Measurements from ENCODE around the gene TUBAL3.

Gene TUBAL3

GRCh38 chr10:5373891-5374611, 30.6 kb downstream of the TUBAL3 start:
- no peak for DNase-seq

GRCh38 chr10:5373307-5373706, 31.3 kb downstream of the TUBAL3 start:
- no peak for DNase-seq

GRCh38 chr10:5370493-5371352, 33.9 kb downstream of the TUBAL3 start:
- no peak for DNase-seq

GRCh38 chr10:5369362-5370158, 35.1 kb downstream of the TUBAL3 start:
- DNase-seq, result no peak

- no peak for DNase-seq
These were observed 38.7 kb downstream of the TUBAL3 start for GRCh38 chr10:5365928-5366327.

GRCh38 chr10:5364890-5365338, 39.7 kb downstream of the TUBAL3 start, which contains the start of gene UCN3:
Gene UCN3, plus strand, starts transcription at chr10:5364966. Its CDS starts 8,755 bp downstream, at chr10:5373721.
- DNase-seq, result no peak

GRCh38 chr10:5364374-5364773, 40.3 kb downstream of the TUBAL3 start:
- no peak for DNase-seq

- DNase-seq, result no peak
These were observed 41.8 kb downstream of the TUBAL3 start for GRCh38 chr10:5362873-5363272.

GRCh38 chr10:5361966-5362365, 42.7 kb downstream of the TUBAL3 start:
- no peak for DNase-seq

- no peak for DNase-seq
These were observed 44.2 kb downstream of the TUBAL3 start for GRCh38 chr10:5360318-5360915.

GRCh38 chr10:5356302-5356763, 48.3 kb downstream of the TUBAL3 start:
- no peak for DNase-seq

GRCh38 chr10:5355594-5356301, 48.9 kb downstream of the TUBAL3 start:
- no peak for DNase-seq

- no peak for DNase-seq
These were observed 50.6 kb downstream of the TUBAL3 start for GRCh38 chr10:5354068-5354467.

GRCh38 chr10:5349362-5349761, 55.3 kb downstream of the TUBAL3 start:
- DNase-seq, result no peak

GRCh38 chr10:5346881-5347280, 57.7 kb downstream of the TUBAL3 start:
- no peak for DNase-seq

GRCh38 chr10:5344746-5345145, 59.9 kb downstream of the TUBAL3 start:
- no peak for DNase-seq

- no peak for DNase-seq
These were observed 60.6 kb downstream of the TUBAL3 start for GRCh38 chr10:5343979-5344378.

GRCh38 chr10:5343561-5343960, 61.1 kb downstream of the TUBAL3 start:
- peak; percentile 20 for DNase-seq

Data from EL (cell line).